ENCODE measurements around the gene TRAM2.

The TRAM2 gene

GRCh38 chr6:52494298-52495072 lies 82.4 kb downstream of the TRAM2 start:
- peaks cover 3% of the 10 kb centered on the region for H3K79me1 ChIP-seq (ENCODE audit: low read length)
- H4K8ac ChIP-seq (ENCODE audit: low read depth, low read length), result no peak overlapping the region
- no peak overlapping the region for H3K4me3 ChIP-seq (ENCODE audit: low read depth, low read length)
- peaks cover 7 to 10% of the 10 kb centered on the region in 2 experiments for H3K4me1 ChIP-seq (ENCODE audit: control insufficient read depth in 1 of 2, insufficient read depth in 2 of 2, low read length in 2 of 2)
- no peak overlapping the region for H2AFZ ChIP-seq (ENCODE audit: insufficient read depth, low read length, poor library complexity)
- H3K36me3 ChIP-seq (ENCODE audit: control insufficient read depth in 1 of 2, insufficient read depth in 2 of 2, low read length in 2 of 2), result peaks cover 0 to 2% of the 10 kb centered on the region in 2 experiments
- H3K14ac ChIP-seq (ENCODE audit: low read length), result no peak overlapping the region
- no CpG with 5 or more reads among the region's 7 CpGs for WGBS (ENCODE audit: extremely low coverage, insufficient coverage, insufficient read length)
- H2AK5ac ChIP-seq (ENCODE audit: low read length), result no peak overlapping the region
- H3K23ac ChIP-seq (ENCODE audit: low read length), result no peak overlapping the region
- H3K4ac ChIP-seq (ENCODE audit: low read depth, low read length), result no peak overlapping the region
- no peak overlapping the region for H3K9ac ChIP-seq (ENCODE audit: low read length)
- H3K27ac ChIP-seq (ENCODE audit: low read depth, low read length), result no peak overlapping the region
- DNase-seq, result no peak
- H3K27me3 ChIP-seq (ENCODE audit: insufficient read depth, low read length), result no peaks in the 10 kb centered on the region
- no peak overlapping the region for H4K12ac ChIP-seq (ENCODE audit: low read depth, low read length)
- no peak overlapping the region for H4K91ac ChIP-seq (ENCODE audit: low read depth, low read length)
- no peak overlapping the region for H3K4me2 ChIP-seq (ENCODE audit: low read length)
- no peaks in the 10 kb centered on the region for H3K79me2 ChIP-seq (ENCODE audit: control insufficient read depth, insufficient read depth, low read length, poor library complexity)
- no peak overlapping the region for H2BK120ac ChIP-seq (ENCODE audit: insufficient read depth, low read length, poor library complexity)
- peaks cover 2% of the 10 kb centered on the region for H3K9me3 ChIP-seq (ENCODE audit: insufficient read depth, low read depth, low read length)
- H2BK12ac ChIP-seq (ENCODE audit: low read length), result no peak overlapping the region
- no peak overlapping the region for H3K18ac ChIP-seq (ENCODE audit: low read length)
- no peak overlapping the region for H2BK5ac ChIP-seq (ENCODE audit: low read depth, low read length, poor library complexity)

GRCh38 chr6:52493669-52494068 lies 83.2 kb downstream of the TRAM2 start:
- Histone ChIP-seq H3K4me3 (ENCODE audit: low read depth, low read length) (no peak overlapping the region), H3K79me1 (ENCODE audit: low read length) (peaks cover under 1% of the 10 kb centered on the region), H2BK12ac (ENCODE audit: low read length) (no peak overlapping the region), H3K4ac (ENCODE audit: low read depth, low read length) (no peak overlapping the region), H3K36me3 (ENCODE audit: control insufficient read depth in 1 of 2, insufficient read depth in 2 of 2, low read length in 2 of 2) (peaks cover 0 to 2% of the 10 kb centered on the region in 2 experiments), H3K27ac (ENCODE audit: low read depth, low read length) (no peak overlapping the region), H3K18ac (ENCODE audit: low read length) (no peak overlapping the region), H3K14ac (ENCODE audit: low read length) (no peak overlapping the region), H2AFZ (ENCODE audit: insufficient read depth, low read length, poor library complexity) (no peak overlapping the region), H4K8ac (ENCODE audit: low read depth, low read length) (no peak overlapping the region), H3K23ac (ENCODE audit: low read length) (no peak overlapping the region), H2BK120ac (ENCODE audit: insufficient read depth, low read length, poor library complexity) (no peak overlapping the region), H3K9ac (ENCODE audit: low read length) (no peak overlapping the region), H2AK5ac (ENCODE audit: low read length) (no peak overlapping the region), H4K12ac (ENCODE audit: low read depth, low read length) (no peak overlapping the region), H4K91ac (ENCODE audit: low read depth, low read length) (no peak overlapping the region), H3K4me1 (ENCODE audit: control insufficient read depth in 1 of 2, insufficient read depth in 2 of 2, low read length in 2 of 2) (peaks cover 2 to 4% of the 10 kb centered on the region in 2 experiments), H3K79me2 (ENCODE audit: control insufficient read depth, insufficient read depth, low read length, poor library complexity) (no peaks in the 10 kb centered on the region), H3K27me3 (ENCODE audit: insufficient read depth, low read length) (no peaks in the 10 kb centered on the region), H3K9me3 (ENCODE audit: insufficient read depth, low read depth, low read length) (peaks cover 2% of the 10 kb centered on the region), H3K4me2 (ENCODE audit: low read length) (no peak overlapping the region), H2BK5ac (ENCODE audit: low read depth, low read length, poor library complexity) (no peak overlapping the region)
- WGBS (ENCODE audit: extremely low coverage, insufficient coverage, insufficient read length), result no CpG with 5 or more reads among the region's 3 CpGs
- no peak for DNase-seq

- Histone ChIP-seq H3K14ac (ENCODE audit: low read length) (no peak overlapping the region), H3K79me2 (ENCODE audit: control insufficient read depth, insufficient read depth, low read length, poor library complexity) (no peaks in the 10 kb centered on the region), H4K8ac (ENCODE audit: low read depth, low read length) (no peak overlapping the region), H2BK5ac (ENCODE audit: low read depth, low read length, poor library complexity) (no peak overlapping the region), H3K9me3 (ENCODE audit: insufficient read depth, low read depth, low read length) (peaks cover 2% of the 10 kb centered on the region), H3K27ac (ENCODE audit: low read depth, low read length) (no peak overlapping the region), H4K91ac (ENCODE audit: low read depth, low read length) (no peak overlapping the region), H3K4me1 (ENCODE audit: control insufficient read depth in 1 of 2, insufficient read depth in 2 of 2, low read length in 2 of 2) (no peaks in the 10 kb centered on the region), H3K4me3 (ENCODE audit: low read depth, low read length) (no peak overlapping the region), H3K36me3 (ENCODE audit: control insufficient read depth in 1 of 2, insufficient read depth in 2 of 2, low read length in 2 of 2) (peaks cover 0 to 2% of the 10 kb centered on the region in 2 experiments), H3K9ac (ENCODE audit: low read length) (peak overlapping the region; percentile 58), H2AFZ (ENCODE audit: insufficient read depth, low read length, poor library complexity) (no peak overlapping the region), H3K23ac (ENCODE audit: low read length) (no peak overlapping the region), H2BK120ac (ENCODE audit: insufficient read depth, low read length, poor library complexity) (no peak overlapping the region), H4K12ac (ENCODE audit: low read depth, low read length) (no peak overlapping the region), H2BK12ac (ENCODE audit: low read length) (no peak overlapping the region), H3K79me1 (ENCODE audit: low read length) (no peaks in the 10 kb centered on the region), H3K27me3 (ENCODE audit: insufficient read depth, low read length) (no peaks in the 10 kb centered on the region), H3K4me2 (ENCODE audit: low read length) (no peak overlapping the region), H3K4ac (ENCODE audit: low read depth, low read length) (no peak overlapping the region), H2AK5ac (ENCODE audit: low read length) (no peak overlapping the region), H3K18ac (ENCODE audit: low read length) (no peak overlapping the region)
- WGBS (ENCODE audit: extremely low coverage, insufficient coverage, insufficient read length), result no CpG with 5 or more reads among the region's 14 CpGs
- DNase-seq, result no peak
Measured at GRCh38 chr6:52491203-52492069, 85.4 kb downstream of the TRAM2 start.

GRCh38 chr6:52489881-52490280 lies 87.0 kb downstream of the TRAM2 start:
- Histone ChIP-seq H3K4ac (ENCODE audit: low read depth, low read length) (no peak overlapping the region), H2AK5ac (ENCODE audit: low read length) (no peak overlapping the region), H4K12ac (ENCODE audit: low read depth, low read length) (no peak overlapping the region), H3K18ac (ENCODE audit: low read length) (no peak overlapping the region), H3K27me3 (ENCODE audit: insufficient read depth, low read length) (no peaks in the 10 kb centered on the region), H3K4me1 (ENCODE audit: control insufficient read depth in 1 of 2, insufficient read depth in 2 of 2, low read length in 2 of 2) (no peaks in the 10 kb centered on the region), H4K8ac (ENCODE audit: low read depth, low read length) (no peak overlapping the region), H2BK5ac (ENCODE audit: low read depth, low read length, poor library complexity) (no peak overlapping the region), H3K79me1 (ENCODE audit: low read length) (no peaks in the 10 kb centered on the region), H2BK120ac (ENCODE audit: insufficient read depth, low read length, poor library complexity) (no peak overlapping the region), H3K9me3 (ENCODE audit: insufficient read depth, low read depth, low read length) (peaks cover 1% of the 10 kb centered on the region), H3K4me3 (ENCODE audit: low read depth, low read length) (no peak overlapping the region), H3K27ac (ENCODE audit: low read depth, low read length) (no peak overlapping the region), H3K23ac (ENCODE audit: low read length) (no peak overlapping the region), H3K4me2 (ENCODE audit: low read length) (no peak overlapping the region), H3K14ac (ENCODE audit: low read length) (no peak overlapping the region), H3K36me3 (ENCODE audit: control insufficient read depth in 1 of 2, insufficient read depth in 2 of 2, low read length in 2 of 2) (peaks cover 0 to under 1% of the 10 kb centered on the region in 2 experiments), H3K79me2 (ENCODE audit: control insufficient read depth, insufficient read depth, low read length, poor library complexity) (no peaks in the 10 kb centered on the region), H3K9ac (ENCODE audit: low read length) (no peak overlapping the region), H4K91ac (ENCODE audit: low read depth, low read length) (no peak overlapping the region), H2BK12ac (ENCODE audit: low read length) (no peak overlapping the region), H2AFZ (ENCODE audit: insufficient read depth, low read length, poor library complexity) (no peak overlapping the region)
- WGBS (ENCODE audit: extremely low coverage, insufficient coverage, insufficient read length), result no CpG with 5 or more reads among the region's 5 CpGs
- no peak for DNase-seq

Data from trophoblast cell (in vitro differentiated cells and primary cell).